ENCODE results near the gene UBR2. TPM values are rescaled to one million over a fixed set of nuclear protein-coding genes. Genes with fewer than 3 reads are reported as not detected.

UBR2 gene
- total RNA-seq (ENCODE audit: low replicate concordance) = 19.9 and 26.7 TPM in 2 replicates

GRCh38 chr6:42563697-42564505, at the start of gene UBR2:
Gene UBR2, plus strand, starts transcription at chr6:42564029. Its CDS starts 291 bp downstream, at chr6:42564320.

GRCh38 chr6:42722497-42722896, 158.7 kb downstream of the UBR2 start, which contains the start of gene PRPH2:
Gene PRPH2, minus strand, starts transcription at chr6:42722597. Its CDS starts 263 bp downstream, at chr6:42722334.

Other genes starting within 250 kb of the UBR2 start
- 1.2 and 1.6 TPM in 2 replicates for gene TRERF1, start 112.1 kb upstream of the UBR2 start, total RNA-seq (ENCODE audit: low replicate concordance)
- gene PRPH2, start 158.6 kb downstream of the UBR2 start, total RNA-seq (ENCODE audit: low replicate concordance) = 0.30 and 2.2 TPM in 2 replicates
- gene TBCC, start 182.1 kb downstream of the UBR2 start, total RNA-seq (ENCODE audit: low replicate concordance) = 17.9 and 29.5 TPM in 2 replicates
- gene BICRAL, start 218.0 kb downstream of the UBR2 start, total RNA-seq (ENCODE audit: low replicate concordance) = 3.4 and 4.6 TPM in 2 replicates

All from smooth muscle cell of the coronary artery (primary cell).